Neural cell (in vitro differentiated cells): ENCODE data around the gene WNT2B. TPM values are rescaled to one million over a fixed set of nuclear protein-coding genes. Genes with fewer than 3 reads are reported as not detected.

Experiments used
- H2AFZ ChIP-seq: fragments of 200-600, 300-800 bp; sonication (generic), shearing (Covaris generic); 2 replicates; pipeline ENCODE4 v1.6.0; 2014; ENCODE audit warnings: low read depth, mild to moderate bottlenecking, antibody characterized with exemption, low read length, moderate library complexity
- H3F3A ChIP-seq: fragments of 200-600 bp; shearing (Covaris generic); 2 replicates; pipeline ENCODE4 v1.6.1; 2016; ENCODE audit warnings: mild to moderate bottlenecking, moderate library complexity, mixed read lengths, antibody characterized with exemption, low read length; ENCODE audit not compliant: insufficient read depth, poor library complexity, severe bottlenecking
- H3K27ac ChIP-seq: fragments of 200-600, 300-800 bp; sonication (generic), shearing (Covaris generic); 2 replicates; pipeline ENCODE4 v1.5.1; 2014; ENCODE audit warnings: mild to moderate bottlenecking, low read length, moderate library complexity
- H3K27me3 ChIP-seq: fragments of 300-800, 200-600 bp; sonication (generic), shearing (Covaris generic); 2 replicates; pipeline ENCODE4 v1.6.0; 2014; ENCODE audit warnings: mild to moderate bottlenecking, low read depth, low read length, moderate library complexity; ENCODE audit not compliant: insufficient read depth
- H3K36me3 ChIP-seq: fragments of 300-800, 200-600 bp; sonication (generic), shearing (Covaris generic); 2 replicates; pipeline ENCODE4 v1.5.1; 2014; ENCODE audit warnings: mild to moderate bottlenecking, antibody characterized with exemption, low read length, moderate library complexity; ENCODE audit not compliant: insufficient read depth
- H3K4me2 ChIP-seq: fragments of 300-800, 200-600 bp; sonication (generic), shearing (Covaris generic); 2 replicates; pipeline ENCODE4 v1.6.0; 2014; ENCODE audit warnings: mild to moderate bottlenecking, low read length
- H3K4me3 ChIP-seq: fragments of 300-800, 200-600 bp; sonication (generic), shearing (Covaris generic); 2 replicates; pipeline ENCODE4 v1.5.1; 2014; ENCODE audit warnings: mild to moderate bottlenecking, low read length, moderate library complexity
- H3K79me2 ChIP-seq: fragments of 200-600 bp; shearing (Covaris generic); replicated peaks from 2 replicates; pipeline ENCODE4 v1.6.0; 2014; ENCODE audit warnings: mild to moderate bottlenecking, low read length, moderate library complexity; ENCODE audit not compliant: insufficient read depth
- H3K9ac ChIP-seq: fragments of 300-800, 200-600 bp; sonication (generic), shearing (Covaris generic); 2 replicates; pipeline ENCODE4 v1.6.1; 2016; ENCODE audit warnings: mild to moderate bottlenecking, low read length, mixed read lengths
- H3K9me2 ChIP-seq: fragments of 200-600 bp; shearing (Covaris generic); 2 replicates; pipeline ENCODE4 v1.6.1; 2016; ENCODE audit warnings: mild to moderate bottlenecking, low read length, mixed read lengths; ENCODE audit not compliant: insufficient read depth
- H3K9me3 ChIP-seq: fragments of 200-600, 300-800 bp; sonication (generic), shearing (Covaris generic); 2 replicates; pipeline ENCODE4 v1.6.1; 2016; ENCODE audit warnings: mild to moderate bottlenecking, mixed run types, low read length, moderate library complexity, mixed read lengths
- H4K20me1 ChIP-seq: fragments of 200-600 bp; shearing (Covaris generic); 2 replicates; pipeline ENCODE4 v1.6.1; 2016; ENCODE audit warnings: mild to moderate bottlenecking, mixed run types; ENCODE audit not compliant: insufficient read depth
- EP300 ChIP-seq: fragments of 450-650 bp; conservative IDR thresholded peaks from 2 replicates; pipeline ENCODE4 v1.6.1; 2014; ENCODE audit warnings: antibody characterized with exemption, mild to moderate bottlenecking, moderate library complexity; ENCODE audit not compliant: poor library complexity, severe bottlenecking
- EZH2 ChIP-seq: fragments of 200-600, 300-800 bp; shearing (Covaris generic), sonication (generic); IDR thresholded peaks from 2 replicates; pipeline ENCODE4 v1.6.1; 2014; ENCODE audit warnings: antibody characterized with exemption, low read length, borderline replicate concordance, mild to moderate bottlenecking; ENCODE audit not compliant: insufficient read depth, poor library complexity, severe bottlenecking
- MXI1 ChIP-seq: fragments of 450-650 bp; conservative IDR thresholded peaks from 2 replicates; pipeline ENCODE4 v1.6.1; 2014; ENCODE audit warnings: antibody characterized with exemption, mild to moderate bottlenecking; ENCODE audit not compliant: poor library complexity, severe bottlenecking
- POLR2AphosphoS5 ChIP-seq: IDR thresholded peaks from 2 replicates; pipeline ENCODE4 v1.6.1; 2012
- RAD21 ChIP-seq: fragments of 450-650 bp; conservative IDR thresholded peaks from 2 replicates; pipeline ENCODE4 v1.6.1; 2014; ENCODE audit warnings: antibody characterized with exemption, mild to moderate bottlenecking, moderate library complexity
- SMC3 ChIP-seq: fragments of 450-650 bp; conservative IDR thresholded peaks from 2 replicates; pipeline ENCODE4 v1.6.1; 2014; ENCODE audit warnings: antibody characterized with exemption, mild to moderate bottlenecking, moderate library complexity; ENCODE audit not compliant: poor library complexity
- TAF1 ChIP-seq: IDR thresholded peaks from 2 replicates; pipeline ENCODE4 v1.6.1; 2012; ENCODE audit warnings: low read depth
- polyA plus RNA-seq: library from polyadenylated mRNA; depleted of rRNA; stranded (reverse); fragments of >200 nt; gene quantifications from 2 replicates; pipeline ENCODE4 v1.2.3, GENCODE V29; 2014
- TF ChIP-seq, protein P1 (sequence below): fragments of 450-650 bp; IDR thresholded peaks from 2 replicates; pipeline ENCODE4 v1.5.1; 2014; ENCODE audit warnings: antibody characterized with exemption, mild to moderate bottlenecking, moderate library complexity; ENCODE audit not compliant: poor library complexity, severe bottlenecking
- TF ChIP-seq, protein P2 (sequence below): IDR thresholded peaks from 2 replicates; pipeline ENCODE4 v1.6.1; 2012; ENCODE audit warnings: borderline replicate concordance

WNT2B gene
- polyA plus RNA-seq, 1 donor from 2014 or later = 3.1 TPM

DNA sequence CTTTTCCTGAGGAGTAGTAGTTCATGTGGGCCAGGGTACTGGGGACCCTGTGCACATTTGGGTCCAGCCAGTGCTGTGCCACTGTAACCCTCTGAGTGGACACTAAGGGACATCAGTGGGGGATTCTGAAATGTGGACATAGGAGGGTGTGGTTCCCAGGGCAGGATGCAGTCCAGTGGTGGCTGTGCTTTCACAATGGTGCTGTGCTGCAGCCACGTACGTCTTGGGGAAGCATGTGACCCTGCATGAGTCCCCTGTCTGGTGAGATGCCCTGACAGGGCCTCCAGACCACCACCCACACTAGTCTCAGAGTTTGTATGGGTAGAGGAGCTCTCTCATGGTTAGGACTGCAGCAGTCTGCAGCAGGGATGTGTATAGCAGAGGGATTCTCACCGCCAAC is 37.8 kb upstream of the WNT2B start:
- Histone ChIP-seq H3K4me3 (no peak overlapping the region), H3K9ac (no peak overlapping the region), H3K27me3 (no peaks in the 10 kb centered on the region), H3K79me2 (no peaks in the 10 kb centered on the region), H3K27ac (no peak overlapping the region), H3K9me3 (no peaks in the 10 kb centered on the region), H3F3A (no peaks in the 10 kb centered on the region), H3K36me3 (no peaks in the 10 kb centered on the region), H2AFZ (no peak overlapping the region), H4K20me1 (no peaks in the 10 kb centered on the region), H3K9me2 (no peaks in the 10 kb centered on the region), H3K4me2 (no peak overlapping the region)
- TF ChIP-seq SMC3 (no peak), MXI1 (no peak), TAF1 (no peak), EP300 (no peak), RAD21 (no peak), EZH2 (no peak), POLR2AphosphoS5 (no peak)
- TF ChIP-seq, protein P1, sequence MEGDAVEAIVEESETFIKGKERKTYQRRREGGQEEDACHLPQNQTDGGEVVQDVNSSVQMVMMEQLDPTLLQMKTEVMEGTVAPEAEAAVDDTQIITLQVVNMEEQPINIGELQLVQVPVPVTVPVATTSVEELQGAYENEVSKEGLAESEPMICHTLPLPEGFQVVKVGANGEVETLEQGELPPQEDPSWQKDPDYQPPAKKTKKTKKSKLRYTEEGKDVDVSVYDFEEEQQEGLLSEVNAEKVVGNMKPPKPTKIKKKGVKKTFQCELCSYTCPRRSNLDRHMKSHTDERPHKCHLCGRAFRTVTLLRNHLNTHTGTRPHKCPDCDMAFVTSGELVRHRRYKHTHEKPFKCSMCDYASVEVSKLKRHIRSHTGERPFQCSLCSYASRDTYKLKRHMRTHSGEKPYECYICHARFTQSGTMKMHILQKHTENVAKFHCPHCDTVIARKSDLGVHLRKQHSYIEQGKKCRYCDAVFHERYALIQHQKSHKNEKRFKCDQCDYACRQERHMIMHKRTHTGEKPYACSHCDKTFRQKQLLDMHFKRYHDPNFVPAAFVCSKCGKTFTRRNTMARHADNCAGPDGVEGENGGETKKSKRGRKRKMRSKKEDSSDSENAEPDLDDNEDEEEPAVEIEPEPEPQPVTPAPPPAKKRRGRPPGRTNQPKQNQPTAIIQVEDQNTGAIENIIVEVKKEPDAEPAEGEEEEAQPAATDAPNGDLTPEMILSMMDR = no peak
- TF ChIP-seq, protein P2, sequence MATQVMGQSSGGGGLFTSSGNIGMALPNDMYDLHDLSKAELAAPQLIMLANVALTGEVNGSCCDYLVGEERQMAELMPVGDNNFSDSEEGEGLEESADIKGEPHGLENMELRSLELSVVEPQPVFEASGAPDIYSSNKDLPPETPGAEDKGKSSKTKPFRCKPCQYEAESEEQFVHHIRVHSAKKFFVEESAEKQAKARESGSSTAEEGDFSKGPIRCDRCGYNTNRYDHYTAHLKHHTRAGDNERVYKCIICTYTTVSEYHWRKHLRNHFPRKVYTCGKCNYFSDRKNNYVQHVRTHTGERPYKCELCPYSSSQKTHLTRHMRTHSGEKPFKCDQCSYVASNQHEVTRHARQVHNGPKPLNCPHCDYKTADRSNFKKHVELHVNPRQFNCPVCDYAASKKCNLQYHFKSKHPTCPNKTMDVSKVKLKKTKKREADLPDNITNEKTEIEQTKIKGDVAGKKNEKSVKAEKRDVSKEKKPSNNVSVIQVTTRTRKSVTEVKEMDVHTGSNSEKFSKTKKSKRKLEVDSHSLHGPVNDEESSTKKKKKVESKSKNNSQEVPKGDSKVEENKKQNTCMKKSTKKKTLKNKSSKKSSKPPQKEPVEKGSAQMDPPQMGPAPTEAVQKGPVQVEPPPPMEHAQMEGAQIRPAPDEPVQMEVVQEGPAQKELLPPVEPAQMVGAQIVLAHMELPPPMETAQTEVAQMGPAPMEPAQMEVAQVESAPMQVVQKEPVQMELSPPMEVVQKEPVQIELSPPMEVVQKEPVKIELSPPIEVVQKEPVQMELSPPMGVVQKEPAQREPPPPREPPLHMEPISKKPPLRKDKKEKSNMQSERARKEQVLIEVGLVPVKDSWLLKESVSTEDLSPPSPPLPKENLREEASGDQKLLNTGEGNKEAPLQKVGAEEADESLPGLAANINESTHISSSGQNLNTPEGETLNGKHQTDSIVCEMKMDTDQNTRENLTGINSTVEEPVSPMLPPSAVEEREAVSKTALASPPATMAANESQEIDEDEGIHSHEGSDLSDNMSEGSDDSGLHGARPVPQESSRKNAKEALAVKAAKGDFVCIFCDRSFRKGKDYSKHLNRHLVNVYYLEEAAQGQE = no peak

DNA sequence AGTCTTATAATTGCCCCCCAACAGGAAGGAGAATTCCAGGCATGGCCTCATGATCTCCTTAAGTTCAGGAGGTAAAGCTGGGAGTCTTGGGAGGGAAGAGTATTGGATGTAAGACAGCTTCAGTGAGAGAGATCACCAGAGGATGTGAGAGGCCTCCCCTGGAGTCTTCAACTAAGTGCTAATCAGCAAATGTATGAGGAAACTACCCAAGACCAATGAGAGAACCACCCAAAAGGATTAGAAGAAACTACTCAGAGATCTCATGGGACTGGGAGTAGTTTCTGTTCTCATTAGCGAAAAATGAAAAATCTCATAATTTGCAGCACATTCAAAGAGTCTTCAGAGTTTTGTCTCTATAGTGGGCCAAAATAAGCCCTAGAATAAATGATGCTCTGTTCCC is 36.6 kb upstream of the WNT2B start:
- Histone ChIP-seq H4K20me1 (no peaks in the 10 kb centered on the region), H3K27me3 (no peaks in the 10 kb centered on the region), H3K4me3 (no peak overlapping the region), H3K9ac (no peak overlapping the region), H3K36me3 (no peaks in the 10 kb centered on the region), H3K9me3 (no peaks in the 10 kb centered on the region), H3F3A (no peaks in the 10 kb centered on the region), H3K4me2 (no peak overlapping the region), H3K27ac (no peak overlapping the region), H3K79me2 (no peaks in the 10 kb centered on the region), H2AFZ (no peak overlapping the region), H3K9me2 (no peaks in the 10 kb centered on the region)
- TF ChIP-seq POLR2AphosphoS5 (no peak), SMC3 (no peak), EZH2 (no peak), RAD21 (no peak), EP300 (no peak), TAF1 (no peak), MXI1 (no peak)
- TF ChIP-seq, protein P2 = no peak
- TF ChIP-seq, protein P1 = no peak
